NCI-H510A (cell line): ENCODE measurements around the gene GTF2I.
"Not testable (repeated sequence)": the region's sequence is repeated elsewhere in the genome, so short reads cannot be mapped to it uniquely, and the experiment has no call there.

Source experiments
- DNase-seq: peaks from one replicate; lab custom pipeline; 2025; lab: John Stamatoyannopoulos, UW

GTF2I gene

GRCh38 chr7:74717889-74718288 is 60.4 kb downstream of the GTF2I start:
- DNase-seq, result no peak

- DNase-seq, result no peak
Measured at GRCh38 chr7:74718336-74718735, 60.8 kb downstream of the GTF2I start.

GRCh38 chr7:74722153-74722552 is 64.6 kb downstream of the GTF2I start:
- DNase-seq, result no peak

GRCh38 chr7:74725840-74726239 is 68.3 kb downstream of the GTF2I start:
- no peak for DNase-seq

GRCh38 chr7:74726309-74727101 is 69.0 kb downstream of the GTF2I start:
- no peak for DNase-seq

GRCh38 chr7:74728686-74729085 is 71.2 kb downstream of the GTF2I start:
- not testable (repeated sequence) for DNase-seq

GRCh38 chr7:74730186-74730585 is 72.7 kb downstream of the GTF2I start:
- DNase-seq, result not testable (repeated sequence)

GRCh38 chr7:74739974-74740703 is 82.6 kb downstream of the GTF2I start:
- not testable (repeated sequence) for DNase-seq

GRCh38 chr7:74743936-74744557 is 86.5 kb downstream of the GTF2I start:
- DNase-seq, result not testable (repeated sequence)

- not testable (repeated sequence) for DNase-seq
Measured at GRCh38 chr7:74753921-74754482, 96.5 kb downstream of the GTF2I start.

GRCh38 chr7:74756673-74757072 is 99.2 kb downstream of the GTF2I start:
- not testable (repeated sequence) for DNase-seq

- not testable (repeated sequence) for DNase-seq
Measured at GRCh38 chr7:74758268-74758667, 100.8 kb downstream of the GTF2I start.

GRCh38 chr7:74758982-74759381 is 101.5 kb downstream of the GTF2I start:
- not testable (repeated sequence) for DNase-seq

GRCh38 chr7:74765205-74765918 is 107.8 kb downstream of the GTF2I start:
- not testable (repeated sequence) for DNase-seq

- DNase-seq, result not testable (repeated sequence)
Measured at GRCh38 chr7:74766509-74766908, 109.0 kb downstream of the GTF2I start.

- not testable (repeated sequence) for DNase-seq
Measured at GRCh38 chr7:74766991-74767390, 109.5 kb downstream of the GTF2I start.

- not testable (repeated sequence) for DNase-seq
Measured at GRCh38 chr7:74770062-74770461, 112.5 kb downstream of the GTF2I start.

- DNase-seq, result not testable (repeated sequence)
Measured at GRCh38 chr7:74772093-74772492, 114.6 kb downstream of the GTF2I start.

GRCh38 chr7:74773760-74774750 is 116.5 kb downstream of the GTF2I start, which contains the start of gene NCF1:
NCF1 (plus strand) TSS chr7:74774011; CDS start chr7:74774032, 21 bp downstream.
- DNase-seq, result not testable (repeated sequence)

- DNase-seq, result not testable (repeated sequence)
Measured at GRCh38 chr7:74775111-74775510, 117.6 kb downstream of the GTF2I start.
